ENCODE measurements around the gene RMND1.

RMND1 gene

GRCh38 chr6:151376440-151376839 lies 75.5 kb downstream of the RMND1 start:
- Histone ChIP-seq H3K27ac (ENCODE audit: low read length) (no peak overlapping the region), H3K4me2 (ENCODE audit: low read length) (peak overlapping the region; percentile 24), H3K79me2 (ENCODE audit: low read length) (peaks cover 69% of the 10 kb centered on the region), H2AFZ (ENCODE audit: low read depth, low read length) (no peak overlapping the region), H3K36me3 (replicated peaks; ENCODE audit: low read depth, low read length) (peaks cover 4% of the 10 kb centered on the region), H3K9me3 (ENCODE audit: insufficient read depth, low read length) (no peaks in the 10 kb centered on the region), H3K9ac (ENCODE audit: low read length) (no peak overlapping the region), H3K4me1 (ENCODE audit: low read length) (peaks cover 20% of the 10 kb centered on the region), H3K27me3 (ENCODE audit: low read depth, low read length) (no peaks in the 10 kb centered on the region), H4K20me1 (ENCODE audit: insufficient read depth, low read length) (0 out of 2 replicates have a peak, but pooled peaks cover 11% of the 10 kb centered on the region), H3K4me3 (ENCODE audit: low read length) (no peak overlapping the region)
- TF ChIP-seq CTCF (IDR thresholded peaks at IDR 0.05; ENCODE audit: low read depth, low read length) (no peak), EZH2phosphoT487 (IDR thresholded peaks at IDR 0.05; ENCODE audit: low read depth) (no peak)

- H3K9ac ChIP-seq (ENCODE audit: low read length) = no peak overlapping the region
- no peak for TF ChIP-seq EZH2phosphoT487 (IDR thresholded peaks at IDR 0.05; ENCODE audit: low read depth)
- H3K4me3 ChIP-seq (ENCODE audit: low read length) = no peak overlapping the region
- H4K20me1 ChIP-seq (ENCODE audit: insufficient read depth, low read length) = 0 out of 2 replicates have a peak, but pooled peaks cover 9% of the 10 kb centered on the region
- H3K27me3 ChIP-seq (ENCODE audit: low read depth, low read length) = no peaks in the 10 kb centered on the region
- peaks cover 4% of the 10 kb centered on the region for H3K36me3 ChIP-seq (replicated peaks; ENCODE audit: low read depth, low read length)
- H3K79me2 ChIP-seq (ENCODE audit: low read length) = peaks cover 66% of the 10 kb centered on the region
- H3K27ac ChIP-seq (ENCODE audit: low read length) = no peak overlapping the region
- no peaks in the 10 kb centered on the region for H3K9me3 ChIP-seq (ENCODE audit: insufficient read depth, low read length)
- no peak overlapping the region for H2AFZ ChIP-seq (ENCODE audit: low read depth, low read length)
- peaks cover 18% of the 10 kb centered on the region for H3K4me1 ChIP-seq (ENCODE audit: low read length)
- no peak overlapping the region for H3K4me2 ChIP-seq (ENCODE audit: low read length)
Measured at GRCh38 chr6:151375833-151376232, 76.1 kb downstream of the RMND1 start.

GRCh38 chr6:151374036-151374683 lies 77.8 kb downstream of the RMND1 start:
- H4K20me1 ChIP-seq (ENCODE audit: insufficient read depth, low read length) = 0 out of 2 replicates have a peak, but pooled peaks cover 6% of the 10 kb centered on the region
- peaks cover 11% of the 10 kb centered on the region for H3K4me1 ChIP-seq (ENCODE audit: low read length)
- H2AFZ ChIP-seq (ENCODE audit: low read depth, low read length) = no peak overlapping the region
- peaks cover 51% of the 10 kb centered on the region for H3K79me2 ChIP-seq (ENCODE audit: low read length)
- H3K36me3 ChIP-seq (replicated peaks; ENCODE audit: low read depth, low read length) = peaks cover 4% of the 10 kb centered on the region
- TF ChIP-seq EZH2phosphoT487 (IDR thresholded peaks at IDR 0.05; ENCODE audit: low read depth) = no peak
- TF ChIP-seq CTCF (IDR thresholded peaks at IDR 0.05; ENCODE audit: low read depth, low read length) = no peak
- no peak overlapping the region for H3K4me2 ChIP-seq (ENCODE audit: low read length)
- H3K9me3 ChIP-seq (ENCODE audit: insufficient read depth, low read length) = no peaks in the 10 kb centered on the region
- no peaks in the 10 kb centered on the region for H3K27me3 ChIP-seq (ENCODE audit: low read depth, low read length)
- H3K27ac ChIP-seq (ENCODE audit: low read length) = no peak overlapping the region
- no peak overlapping the region for H3K9ac ChIP-seq (ENCODE audit: low read length)
- H3K4me3 ChIP-seq (ENCODE audit: low read length) = no peak overlapping the region

- peaks cover 34% of the 10 kb centered on the region for H3K79me2 ChIP-seq (ENCODE audit: low read length)
Measured at GRCh38 chr6:151372164-151372563, 79.8 kb downstream of the RMND1 start.

More at GRCh38 chr6:151372164-151372563, 79.8 kb downstream of the RMND1 start:
- H3K9me3 ChIP-seq (ENCODE audit: insufficient read depth, low read length) = no peaks in the 10 kb centered on the region
- no peak overlapping the region for H3K4me3 ChIP-seq (ENCODE audit: low read length)
- peaks cover 11% of the 10 kb centered on the region for H3K4me1 ChIP-seq (ENCODE audit: low read length)
- H2AFZ ChIP-seq (ENCODE audit: low read depth, low read length) = no peak overlapping the region
- no peak overlapping the region for H3K9ac ChIP-seq (ENCODE audit: low read length)
- no peak overlapping the region for H3K4me2 ChIP-seq (ENCODE audit: low read length)
- TF ChIP-seq CTCF (IDR thresholded peaks at IDR 0.05; ENCODE audit: low read depth, low read length) (no peak), EZH2phosphoT487 (IDR thresholded peaks at IDR 0.05; ENCODE audit: low read depth) (no peak)
- no peak overlapping the region for H3K27ac ChIP-seq (ENCODE audit: low read length)
- 0 out of 2 replicates have a peak, but pooled peaks cover 3% of the 10 kb centered on the region for H4K20me1 ChIP-seq (ENCODE audit: insufficient read depth, low read length)
- no peaks in the 10 kb centered on the region for H3K27me3 ChIP-seq (ENCODE audit: low read depth, low read length)
- H3K36me3 ChIP-seq (replicated peaks; ENCODE audit: low read depth, low read length) = peaks cover 4% of the 10 kb centered on the region
